Spleen (tissue), 11 donors: ENCODE results near the gene FN1. TPM values are rescaled to one million over a fixed set of nuclear protein-coding genes. Genes with fewer than 3 reads are reported as not detected.
"Not testable (repeated sequence)": the region's sequence is repeated elsewhere in the genome, so short reads cannot be mapped to it uniquely, and the experiment has no call there.

Experiments used
- DNase-seq: peaks from one replicate; pipeline ENCODE4 v3.0.0-alpha.2; 2020
- H3K27ac ChIP-seq, 8 donors: fragments of 200-600 bp; sonication (generic) in 7 of 8; 1 replicate in 4 of 8; 2 replicates in 4 of 8; pipeline versions ENCODE4 v1.5.0 to v1.8.0; 2016 to 2021; ENCODE audit warnings: inconsistent platforms in 4 of 8, mild to moderate bottlenecking in 4 of 8, moderate library complexity in 1 of 8
- H3K27me3 ChIP-seq, 7 donors: fragments of 200-600 bp; sonication (generic) in 6 of 7; replicated peaks in 1 of 7; 1 replicate in 4 of 7; 2 replicates in 3 of 7; pipeline versions ENCODE4 v1.5.0 to v1.8.0; 2016 to 2021; ENCODE audit warnings: inconsistent platforms in 3 of 7, mild to moderate bottlenecking in 1 of 7
- H3K36me3 ChIP-seq, 6 donors: fragments of 200-600 bp; sonication (generic) in 5 of 6; 1 replicate in 4 of 6; 2 replicates in 2 of 6; pipeline versions ENCODE4 v1.5.0 to v1.8.0; 2016 to 2021; ENCODE audit warnings: inconsistent platforms in 2 of 6
- H3K4me1 ChIP-seq, 6 donors: fragments of 200-600 bp; sonication (generic) in 5 of 6; 1 replicate in 3 of 6; 2 replicates in 3 of 6; pipeline versions ENCODE4 v1.5.0 to v1.8.0; 2016 to 2021; ENCODE audit warnings: inconsistent platforms in 3 of 6
- H3K4me3 ChIP-seq, 8 donors: fragments of 200-600 bp; sonication (generic) in 7 of 8; 1 replicate in 4 of 8; 2 replicates in 4 of 8; pipeline versions ENCODE4 v1.5.0 to v1.8.0; 2016 to 2021; ENCODE audit warnings: inconsistent platforms in 4 of 8, mild to moderate bottlenecking in 4 of 8, moderate library complexity in 2 of 8
- H3K9me3 ChIP-seq, 8 donors: fragments of 200-600 bp; sonication (generic) in 7 of 8; 1 replicate in 4 of 8; 2 replicates in 4 of 8; pipeline versions ENCODE4 v1.5.0 to v1.8.0; 2016 to 2021; ENCODE audit warnings: inconsistent platforms in 4 of 8
- POLR2A ChIP-seq, 3 donors: fragments of 450-650 bp; IDR thresholded peaks; one replicate each; pipeline ENCODE4 v1.5.1; 2017; ENCODE audit warnings: antibody characterized with exemption in 3 of 3, mild to moderate bottlenecking in 1 of 3
- POLR2AphosphoS5 ChIP-seq, 3 donors: sonication (generic); formaldehyde crosslinking; IDR thresholded peaks; one replicate each; pipeline ENCODE4 v1.5.1; 2017; ENCODE audit warnings: antibody characterized with exemption in 3 of 3
- WGBS, 5 donors: extraction: QIAGEN DNeasy Blood & Tissue Kit in 3 of 5; methylation state at CpG; one replicate each; pipeline versions ENCODE4 v1.1.5 to v1.1.7; 2013 to 2018; 5-methylcytosine and 5-hydroxymethylcytosine counted together
- intact Hi-C: fragments of 100-400 bp; cut with DNase I; formaldehyde crosslinking; loops from one replicate; pipeline ENCODE4 v1.15.0; 2023; ENCODE audit warnings: low total_unique reads
- polyA plus RNA-seq, 3 donors: library from polyadenylated mRNA; stranded (reverse); fragments of 200-250 nt; gene quantifications; one replicate each; pipeline ENCODE4 v1.2.1, GENCODE V29; 2013
- total RNA-seq, 7 donors: library from RNA; depleted of rRNA in 3 of 7; stranded (reverse); fragments of >200 nt in 3 of 7; fragmentation: NEBNext Ultra II Directional in 4 of 7; extraction: Animal tissue kit (Norgen Biotek cat#: 25700) in 4 of 7; gene quantifications; one replicate each; pipeline versions ENCODE4 v1.1.0 to v1.2.1, GENCODE V29; 2016 to 2021
- TF ChIP-seq, protein P1 (sequence below), 11 experiments: fragments of 200-600 bp in 7 of 11; fragments of 450-650 bp in 4 of 11; sonication (generic) in 4 of 11; IDR thresholded peaks in 8 of 11; conservative IDR thresholded peaks in 3 of 11; 1 replicate in 7 of 11; 2 replicates in 4 of 11; pipeline versions ENCODE4 v1.4.0 to v1.8.0; 2016 to 2021; ENCODE audit warnings: antibody characterized with exemption in 11 of 11, inconsistent platforms in 4 of 11, mild to moderate bottlenecking in 1 of 11
- donor health status: healthy with polysubstance abuse.
- donor health status: DM: no; HTN: no; CAD: no; lungs with moderate emphysema.
- donor health status: DM: no; HTN: no; CAD: no.
- donor health status: Bipolar disorder and iron deficiency.
- donor health status: healthy.
- donor health status: DM: no; HTN: no; CAD: no.
- donor health status: DM: yes; HTN: yes; CAD: no.

Gene FN1
- total and polyA plus RNA-seq, 10 donors, result 28.0 to 104 (median 35.8) TPM

- H3K36me3 ChIP-seq, result peaks cover 0 to 35% (median 0%) of the 10 kb centered on the region in 6 donors
- H3K27ac ChIP-seq, result peak within 1 kb of the TSS; percentile 83 to 91 (median 87)
- TF ChIP-seq POLR2A (IDR thresholded peaks at IDR 0.05), result peak in 2 of 3 donors; percentile 26 to 47
- TF ChIP-seq, protein P1, sequence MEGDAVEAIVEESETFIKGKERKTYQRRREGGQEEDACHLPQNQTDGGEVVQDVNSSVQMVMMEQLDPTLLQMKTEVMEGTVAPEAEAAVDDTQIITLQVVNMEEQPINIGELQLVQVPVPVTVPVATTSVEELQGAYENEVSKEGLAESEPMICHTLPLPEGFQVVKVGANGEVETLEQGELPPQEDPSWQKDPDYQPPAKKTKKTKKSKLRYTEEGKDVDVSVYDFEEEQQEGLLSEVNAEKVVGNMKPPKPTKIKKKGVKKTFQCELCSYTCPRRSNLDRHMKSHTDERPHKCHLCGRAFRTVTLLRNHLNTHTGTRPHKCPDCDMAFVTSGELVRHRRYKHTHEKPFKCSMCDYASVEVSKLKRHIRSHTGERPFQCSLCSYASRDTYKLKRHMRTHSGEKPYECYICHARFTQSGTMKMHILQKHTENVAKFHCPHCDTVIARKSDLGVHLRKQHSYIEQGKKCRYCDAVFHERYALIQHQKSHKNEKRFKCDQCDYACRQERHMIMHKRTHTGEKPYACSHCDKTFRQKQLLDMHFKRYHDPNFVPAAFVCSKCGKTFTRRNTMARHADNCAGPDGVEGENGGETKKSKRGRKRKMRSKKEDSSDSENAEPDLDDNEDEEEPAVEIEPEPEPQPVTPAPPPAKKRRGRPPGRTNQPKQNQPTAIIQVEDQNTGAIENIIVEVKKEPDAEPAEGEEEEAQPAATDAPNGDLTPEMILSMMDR (IDR thresholded peaks at IDR 0.05 in 8 of 11, conservative IDR thresholded peaks at IDR 0.05 in 3 of 11), result peak in 4 of 11 experiments; percentile 24 to 44 (median 30)
- TF ChIP-seq POLR2AphosphoS5 (IDR thresholded peaks at IDR 0.05), result peak; percentile 84 to 93 (median 91)
- peak within 1 kb of the TSS; percentile 68 to 95 (median 88) for H3K4me3 ChIP-seq
- intact Hi-C loops, result no loop called here
- WGBS, 5 donors, result 0 to 1% (median 1%) methylated on average over 23 to 64 of the region's 64 CpGs
- no peaks in the 10 kb centered on the region for H3K9me3 ChIP-seq
- DNase-seq, result peak; percentile 98
- peaks cover 11 to 45% (median 24%) of the 10 kb centered on the region in 6 donors for H3K4me1 ChIP-seq
- no peaks in the 10 kb centered on the region for H3K27me3 ChIP-seq
Measured at GRCh38 chr2:215311625-215312396, 124.1 kb downstream of the FN1 start, which contains the start of gene ATIC. Gene ATIC, plus strand, starts transcription at chr2:215312059. Its CDS starts 84 bp downstream, at chr2:215312143.

- H3K27me3 ChIP-seq, DNase-seq, intact Hi-C loops, H3K9me3 ChIP-seq: not testable (repeated sequence)
- whole genome bisulfite sequencing, 5 donors, result 34 to 50% (median 40%) methylated on average over 13 of the region's 13 CpGs
- H3K36me3 ChIP-seq, result peaks cover 0 to 29% (median 0%) of the 10 kb centered on the region in 6 donors
- H3K27ac ChIP-seq, result peak overlapping the region; percentile 83 to 91 (median 87)
- H3K4me3 ChIP-seq, result peak overlapping the region; percentile 68 to 95 (median 88)
- H3K4me1 ChIP-seq, result peaks cover 11 to 45% (median 24%) of the 10 kb centered on the region in 6 donors
Measured at GRCh38 chr2:215311259-215311624, 124.6 kb downstream of the FN1 start.

Other genes with a start within 250 kb of the FN1 start
- gene ATIC, start 124.0 kb downstream of the FN1 start, total RNA-seq, result 100 to 1,000 TPM in 1 of 7 donors, 10 to 100 TPM in 6; 50.5 to 101 (median 76.6) TPM
- 100 to 1,000 TPM; 136 to 165 (median 141) TPM for gene ATIC, start 124.0 kb downstream of the FN1 start, polyA plus RNA-seq